ENCODE results near the gene EFNB3.

Gene EFNB3

DNA sequence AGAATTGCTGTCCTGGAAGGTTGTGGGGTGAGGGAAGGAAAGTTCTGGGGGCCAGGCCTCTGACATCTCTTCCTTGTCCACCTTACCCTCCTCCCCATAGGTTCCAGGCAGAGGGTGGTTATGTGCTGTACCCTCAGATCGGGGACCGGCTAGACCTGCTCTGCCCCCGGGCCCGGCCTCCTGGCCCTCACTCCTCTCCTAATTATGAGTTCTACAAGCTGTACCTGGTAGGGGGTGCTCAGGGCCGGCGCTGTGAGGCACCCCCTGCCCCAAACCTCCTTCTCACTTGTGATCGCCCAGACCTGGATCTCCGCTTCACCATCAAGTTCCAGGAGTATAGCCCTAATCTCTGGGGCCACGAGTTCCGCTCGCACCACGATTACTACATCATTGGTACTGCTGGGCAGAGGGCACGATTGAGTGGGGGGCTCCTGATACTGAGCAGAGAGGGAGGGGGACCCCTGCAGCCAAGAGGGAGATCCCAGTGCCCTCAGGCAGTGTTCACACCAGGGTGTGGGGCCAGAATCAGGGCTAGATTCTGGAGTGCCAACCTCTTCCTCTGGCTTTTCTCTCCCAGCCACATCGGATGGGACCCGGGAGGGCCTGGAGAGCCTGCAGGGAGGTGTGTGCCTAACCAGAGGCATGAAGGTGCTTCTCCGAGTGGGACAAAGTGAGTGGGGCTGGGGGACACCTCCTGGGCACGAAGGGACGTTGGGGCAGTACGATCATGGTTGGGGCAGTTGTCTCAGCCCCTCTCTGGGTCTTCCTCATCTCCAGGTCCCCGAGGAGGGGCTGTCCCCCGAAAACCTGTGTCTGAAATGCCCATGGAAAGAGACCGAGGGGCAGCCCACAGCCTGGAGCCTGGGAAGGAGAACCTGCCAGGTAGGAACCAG lies 3.1 kb downstream of the EFNB3 start:
- TF ChIP-seq, protein P1, sequence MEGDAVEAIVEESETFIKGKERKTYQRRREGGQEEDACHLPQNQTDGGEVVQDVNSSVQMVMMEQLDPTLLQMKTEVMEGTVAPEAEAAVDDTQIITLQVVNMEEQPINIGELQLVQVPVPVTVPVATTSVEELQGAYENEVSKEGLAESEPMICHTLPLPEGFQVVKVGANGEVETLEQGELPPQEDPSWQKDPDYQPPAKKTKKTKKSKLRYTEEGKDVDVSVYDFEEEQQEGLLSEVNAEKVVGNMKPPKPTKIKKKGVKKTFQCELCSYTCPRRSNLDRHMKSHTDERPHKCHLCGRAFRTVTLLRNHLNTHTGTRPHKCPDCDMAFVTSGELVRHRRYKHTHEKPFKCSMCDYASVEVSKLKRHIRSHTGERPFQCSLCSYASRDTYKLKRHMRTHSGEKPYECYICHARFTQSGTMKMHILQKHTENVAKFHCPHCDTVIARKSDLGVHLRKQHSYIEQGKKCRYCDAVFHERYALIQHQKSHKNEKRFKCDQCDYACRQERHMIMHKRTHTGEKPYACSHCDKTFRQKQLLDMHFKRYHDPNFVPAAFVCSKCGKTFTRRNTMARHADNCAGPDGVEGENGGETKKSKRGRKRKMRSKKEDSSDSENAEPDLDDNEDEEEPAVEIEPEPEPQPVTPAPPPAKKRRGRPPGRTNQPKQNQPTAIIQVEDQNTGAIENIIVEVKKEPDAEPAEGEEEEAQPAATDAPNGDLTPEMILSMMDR (conservative IDR thresholded peaks at IDR 0.05; ENCODE audit: low read depth, low read length), result no peak
- no peak overlapping the region for H3K4me3 ChIP-seq (ENCODE audit: low read length)
- no peak for DNase-seq (ENCODE audit: low read depth)

DNA sequence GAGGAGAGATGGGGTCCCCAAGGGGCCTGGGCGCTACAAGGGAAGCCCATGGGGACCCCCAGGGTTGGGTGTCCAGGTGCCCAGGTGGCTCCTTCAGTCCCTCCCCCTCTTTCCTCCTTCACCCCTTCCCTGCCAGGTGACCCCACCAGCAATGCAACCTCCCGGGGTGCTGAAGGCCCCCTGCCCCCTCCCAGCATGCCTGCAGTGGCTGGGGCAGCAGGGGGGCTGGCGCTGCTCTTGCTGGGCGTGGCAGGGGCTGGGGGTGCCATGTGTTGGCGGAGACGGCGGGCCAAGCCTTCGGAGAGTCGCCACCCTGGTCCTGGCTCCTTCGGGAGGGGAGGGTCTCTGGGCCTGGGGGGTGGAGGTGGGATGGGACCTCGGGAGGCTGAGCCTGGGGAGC lies 4.0 kb downstream of the EFNB3 start:
- H3K4me3 ChIP-seq (ENCODE audit: low read length), result no peak overlapping the region
- DNase-seq (ENCODE audit: low read depth), result no peak
- TF ChIP-seq, protein P1 (conservative IDR thresholded peaks at IDR 0.05; ENCODE audit: low read depth, low read length), result no peak

DNA sequence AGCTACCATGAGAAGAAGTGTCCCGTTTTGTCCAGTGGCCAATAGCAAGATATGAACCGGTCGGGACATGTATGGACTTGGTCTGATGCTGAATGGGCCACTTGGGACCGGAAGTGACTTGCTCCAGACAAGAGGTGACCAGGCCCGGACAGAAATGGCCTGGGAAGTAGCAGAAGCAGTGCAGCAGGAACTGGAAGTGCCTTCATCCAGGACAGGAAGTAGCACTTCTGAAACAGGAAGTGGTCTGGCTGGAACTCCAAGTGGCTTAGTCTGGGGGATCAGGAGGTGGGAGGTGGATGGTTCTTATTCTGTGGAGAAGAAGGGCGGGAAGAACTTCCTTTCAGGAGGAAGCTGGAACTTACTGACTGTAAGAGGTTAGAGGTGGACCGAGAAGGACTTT lies 5.3 kb downstream of the EFNB3 start:
- TF ChIP-seq, protein P1 (conservative IDR thresholded peaks at IDR 0.05; ENCODE audit: low read depth, low read length), result no peak
- DNase-seq (ENCODE audit: low read depth), result no peak
- no peak overlapping the region for H3K4me3 ChIP-seq (ENCODE audit: low read length)

DNA sequence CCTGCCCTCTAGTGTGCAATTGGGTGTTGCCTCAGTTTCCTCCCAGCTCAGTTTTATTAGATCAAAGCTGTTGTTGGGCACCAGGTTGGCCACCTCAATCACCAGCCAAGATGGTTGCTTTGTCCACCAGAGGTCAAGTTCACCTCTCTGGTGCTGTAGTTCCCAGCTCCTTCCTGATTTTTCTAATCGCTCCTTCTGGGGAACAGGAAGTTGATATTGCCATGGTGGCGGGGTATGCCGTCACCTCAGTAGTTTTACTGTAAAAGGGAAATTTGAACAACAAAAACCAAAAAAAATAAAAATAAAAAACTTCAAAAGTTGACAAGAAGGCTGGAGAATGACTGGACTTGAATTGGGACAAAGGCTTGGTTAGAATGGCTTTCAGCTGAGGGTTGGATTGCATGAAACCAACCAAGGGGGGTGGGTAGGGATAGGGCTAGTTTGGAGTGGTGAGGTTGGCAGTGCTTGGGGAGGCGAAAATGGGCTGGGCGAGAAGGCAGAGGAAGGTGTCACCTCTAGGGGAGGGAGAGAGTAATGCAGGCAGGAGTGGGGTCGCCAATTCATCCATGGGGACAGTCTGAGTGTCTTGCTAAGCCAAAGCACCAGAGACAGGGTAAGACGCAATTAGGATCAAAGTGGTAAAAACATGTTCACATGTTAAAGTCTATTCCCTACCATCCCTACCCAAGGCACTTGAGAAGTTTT lies 6.2 kb downstream of the EFNB3 start:
- TF ChIP-seq, protein P1 (conservative IDR thresholded peaks at IDR 0.05; ENCODE audit: low read depth, low read length), result peak; percentile 19

DNA sequence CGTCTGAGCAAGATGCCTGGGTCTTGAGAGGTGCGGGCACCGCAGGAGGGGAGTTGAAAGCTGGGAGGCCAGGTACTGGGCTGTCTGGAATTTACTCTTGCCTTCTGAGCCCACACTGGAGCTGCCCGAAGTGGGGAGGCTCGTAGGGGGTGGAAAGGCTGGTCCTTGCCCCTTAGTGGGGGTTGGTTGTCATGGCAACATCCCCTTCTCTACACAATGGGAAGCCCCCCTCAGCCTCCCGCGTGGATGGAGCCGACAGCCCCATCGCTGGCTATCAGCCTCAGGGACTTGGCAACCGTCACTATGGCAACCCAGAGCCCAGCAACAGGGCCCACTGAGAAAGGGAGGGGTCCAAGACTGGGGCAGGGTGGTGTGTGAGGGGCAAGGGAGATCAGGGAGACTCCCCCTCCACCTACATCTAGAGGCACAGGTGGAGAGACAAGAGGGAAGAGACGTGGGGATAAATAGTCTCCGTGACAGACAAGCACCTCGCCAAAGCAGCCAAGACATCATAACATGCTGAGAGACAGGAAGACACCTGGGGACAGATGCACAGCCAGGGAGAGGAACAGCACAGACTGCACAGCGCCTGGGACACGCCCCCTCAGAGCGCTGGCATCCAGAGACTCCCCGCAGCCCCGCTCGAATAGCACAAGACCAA lies 7.2 kb downstream of the EFNB3 start:
- H3K4me3 ChIP-seq (ENCODE audit: low read length), result no peak overlapping the region
- no peak for DNase-seq (ENCODE audit: low read depth)
- TF ChIP-seq, protein P1 (conservative IDR thresholded peaks at IDR 0.05; ENCODE audit: low read depth, low read length), result no peak

More for the DNA sequence above, 6.2 kb downstream of the EFNB3 start:
- no peak for DNase-seq (ENCODE audit: low read depth)
- H3K4me3 ChIP-seq (ENCODE audit: low read length), result no peak overlapping the region

DNA sequence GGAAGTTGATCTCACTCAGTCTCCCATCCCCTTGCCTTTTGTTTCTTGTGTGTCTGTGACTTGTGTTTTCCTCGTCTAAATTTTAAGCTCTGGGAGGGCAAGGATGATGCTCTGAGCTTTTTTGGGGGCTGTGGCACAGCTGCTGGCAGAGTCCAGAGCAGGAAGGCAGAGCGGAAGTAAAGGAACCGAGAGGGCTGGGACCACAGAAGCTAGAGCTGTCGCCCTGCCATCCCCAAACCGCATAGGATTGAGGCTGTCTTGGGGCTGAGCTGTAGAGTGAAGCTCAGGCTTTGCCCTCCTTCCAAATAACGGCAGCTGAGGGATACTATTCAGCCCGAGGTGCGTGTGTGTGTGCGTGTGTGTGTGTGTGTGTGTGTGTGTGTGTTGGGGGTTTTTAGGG lies 8.8 kb downstream of the EFNB3 start:
- TF ChIP-seq, protein P1 (conservative IDR thresholded peaks at IDR 0.05; ENCODE audit: low read depth, low read length), result no peak
- no peak for DNase-seq (ENCODE audit: low read depth)
- H3K4me3 ChIP-seq (ENCODE audit: low read length), result no peak overlapping the region
